Muscle of leg (tissue), 10 donors: ENCODE measurements around the gene BMP15. TPM values are rescaled to one million over a fixed set of nuclear protein-coding genes. Genes with fewer than 3 reads are reported as not detected.

ENCODE experiments used
- DNase-seq: peaks from one replicate; pipeline ENCODE4 v3.0.0; 2013
- H3K27ac ChIP-seq: one replicate; pipeline ENCODE4 v1.5.1; 2013; ENCODE audit warnings: mild to moderate bottlenecking, low read length, control low read depth
- H3K27me3 ChIP-seq: one replicate; pipeline ENCODE4 v1.6.1; 2013; ENCODE audit warnings: low read length; ENCODE audit not compliant: control insufficient read depth, insufficient read depth
- H3K36me3 ChIP-seq: one replicate; pipeline ENCODE4 v1.6.1; 2013; ENCODE audit warnings: low read length; ENCODE audit not compliant: control insufficient read depth, insufficient read depth
- H3K4me1 ChIP-seq: one replicate; pipeline ENCODE4 v1.6.1; 2013; ENCODE audit warnings: low read length; ENCODE audit not compliant: control insufficient read depth, insufficient read depth
- H3K4me3 ChIP-seq: one replicate; pipeline ENCODE4 v1.5.1; 2013; ENCODE audit warnings: low read length, control low read depth
- H3K9me3 ChIP-seq: replicated peaks from 2 replicates; pipeline ENCODE4 v1.6.1; 2013; ENCODE audit warnings: low read depth, low read length; ENCODE audit not compliant: control insufficient read depth
- polyA plus RNA-seq, 8 donors: library from polyadenylated mRNA; unstranded; fragments of 120-200 nt; gene quantifications; one replicate each; pipeline versions ENCODE4 v1.2.1 to v1.2.3, GENCODE V29; 2013; ENCODE audit warnings: inconsistent platforms in 1 of 8, low replicate concordance in 1 of 8; ENCODE audit not compliant: insufficient read length in 8 of 8, insufficient read depth in 1 of 8
- total RNA-seq: library from RNA; stranded (reverse); fragments of 120-200 nt; gene quantifications from one replicate; pipeline ENCODE4 v1.2.4, GENCODE V29; 2013

BMP15 gene
- total and polyA plus RNA-seq, 9 donors, result not detected

DNA sequence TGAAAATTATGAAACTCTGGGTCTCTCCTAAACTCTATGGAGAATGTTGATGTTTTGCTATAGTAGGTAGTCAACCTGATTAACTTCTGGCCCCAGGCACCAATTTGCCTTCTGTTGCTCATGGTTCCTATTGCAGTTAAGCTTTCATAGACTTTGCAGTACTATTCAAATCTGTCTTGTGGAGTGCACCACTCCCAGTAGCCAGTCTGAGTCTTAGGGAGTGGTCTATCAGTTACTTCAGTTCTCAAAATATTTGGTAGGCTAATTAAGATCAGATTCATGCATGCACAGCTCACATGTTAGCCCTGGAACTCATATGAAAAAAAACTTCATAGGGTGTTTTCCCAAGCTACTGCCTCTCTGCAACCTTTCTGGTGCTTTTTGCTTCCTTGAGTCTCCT, 53.3 kb downstream of the BMP15 start:
- Histone ChIP-seq H3K27me3 (peaks cover 3% of the 10 kb centered on the region), H3K4me3 (no peak overlapping the region), H3K9me3 (no peaks in the 10 kb centered on the region), H3K36me3 (no peaks in the 10 kb centered on the region), H3K4me1 (no peaks in the 10 kb centered on the region), H3K27ac (no peak overlapping the region)
- no peak for DNase-seq

Other genes starting within 250 kb of the BMP15 start
- 6.8 TPM for gene SHROOM4, start 96.5 kb upstream of the BMP15 start, total RNA-seq
- 1 to 10 TPM; 4.5 to 8.4 (median 6.2) TPM for gene SHROOM4, start 96.5 kb upstream of the BMP15 start, polyA plus RNA-seq